ENCODE results near the gene ANKRD12.

DNA sequence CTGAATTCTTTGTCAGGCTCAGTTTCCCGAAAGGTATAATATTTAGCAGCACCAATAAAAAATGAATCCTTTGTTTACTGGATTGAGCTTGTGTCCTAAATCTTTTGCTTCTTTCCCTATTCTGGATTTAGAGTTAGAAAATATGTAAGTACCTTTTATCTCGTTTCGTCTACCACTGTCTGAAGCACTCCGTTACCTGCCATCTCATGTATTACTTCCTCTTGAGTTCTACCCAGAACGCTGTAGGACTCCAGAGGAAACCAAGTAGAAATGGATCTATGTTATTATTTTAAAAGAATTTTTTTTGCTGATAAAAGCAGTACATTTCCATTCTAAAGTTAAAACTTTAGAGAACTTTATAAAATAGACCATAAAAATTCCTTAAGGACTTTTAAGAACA lies 13.5 kb downstream of the ANKRD12 start:
- TF ChIP-seq, protein P1, sequence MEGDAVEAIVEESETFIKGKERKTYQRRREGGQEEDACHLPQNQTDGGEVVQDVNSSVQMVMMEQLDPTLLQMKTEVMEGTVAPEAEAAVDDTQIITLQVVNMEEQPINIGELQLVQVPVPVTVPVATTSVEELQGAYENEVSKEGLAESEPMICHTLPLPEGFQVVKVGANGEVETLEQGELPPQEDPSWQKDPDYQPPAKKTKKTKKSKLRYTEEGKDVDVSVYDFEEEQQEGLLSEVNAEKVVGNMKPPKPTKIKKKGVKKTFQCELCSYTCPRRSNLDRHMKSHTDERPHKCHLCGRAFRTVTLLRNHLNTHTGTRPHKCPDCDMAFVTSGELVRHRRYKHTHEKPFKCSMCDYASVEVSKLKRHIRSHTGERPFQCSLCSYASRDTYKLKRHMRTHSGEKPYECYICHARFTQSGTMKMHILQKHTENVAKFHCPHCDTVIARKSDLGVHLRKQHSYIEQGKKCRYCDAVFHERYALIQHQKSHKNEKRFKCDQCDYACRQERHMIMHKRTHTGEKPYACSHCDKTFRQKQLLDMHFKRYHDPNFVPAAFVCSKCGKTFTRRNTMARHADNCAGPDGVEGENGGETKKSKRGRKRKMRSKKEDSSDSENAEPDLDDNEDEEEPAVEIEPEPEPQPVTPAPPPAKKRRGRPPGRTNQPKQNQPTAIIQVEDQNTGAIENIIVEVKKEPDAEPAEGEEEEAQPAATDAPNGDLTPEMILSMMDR (IDR thresholded peaks at IDR 0.05 in 2 of 3, conservative IDR thresholded peaks at IDR 0.05 in 1 of 3; ENCODE audit: borderline replicate concordance in 1 of 3, insufficient read depth in 1 of 3, low read depth in 2 of 3, low read length in 2 of 3), result no peak
- no peak for TF ChIP-seq JUND (IDR thresholded peaks at IDR 0.05)
- TF ChIP-seq, protein P2, sequence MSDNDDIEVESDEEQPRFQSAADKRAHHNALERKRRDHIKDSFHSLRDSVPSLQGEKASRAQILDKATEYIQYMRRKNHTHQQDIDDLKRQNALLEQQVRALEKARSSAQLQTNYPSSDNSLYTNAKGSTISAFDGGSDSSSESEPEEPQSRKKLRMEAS (IDR thresholded peaks at IDR 0.05), result no peak
